GM18868 (cell line): ENCODE measurements around the gene CYP19A1.
"Not testable (repeated sequence)": the region's sequence is repeated elsewhere in the genome, so short reads cannot be mapped to it uniquely, and the experiment has no call there.

ENCODE experiments used
- ATAC-seq: cut with Tn5 transposase; IDR thresholded peaks from one replicate; pipeline ENCODE4 v1.9.1; 2021; ENCODE audit warnings: mild to moderate bottlenecking, moderate library complexity; ENCODE audit not compliant: unreplicated experiment

Gene CYP19A1

DNA sequence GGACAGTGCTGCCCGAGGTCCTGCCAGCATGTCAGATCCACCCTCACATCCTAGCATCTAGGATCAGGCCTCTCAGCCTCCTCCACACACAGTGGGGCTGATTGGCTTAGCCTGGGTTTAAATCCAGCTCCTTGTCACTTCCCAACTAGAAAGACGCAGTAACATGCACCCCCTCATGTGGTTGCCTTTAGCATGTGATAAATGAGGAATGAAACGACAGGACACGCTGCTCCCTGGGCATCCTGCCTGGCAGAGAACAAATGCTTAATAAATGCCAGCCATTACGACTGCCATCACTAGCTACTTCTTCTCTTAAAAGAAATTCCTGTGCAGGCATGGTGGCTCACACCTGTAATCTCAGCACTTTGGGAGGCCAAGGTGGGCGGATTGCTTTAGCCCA is 149.6 kb downstream of the CYP19A1 start:
- not testable (repeated sequence) for ATAC-seq

GRCh38 chr15:51186891-51187290 is 151.5 kb downstream of the CYP19A1 start:
- no peak for ATAC-seq

- no peak for ATAC-seq
Measured at GRCh38 chr15:51186181-51186705, 152.2 kb downstream of the CYP19A1 start.

DNA sequence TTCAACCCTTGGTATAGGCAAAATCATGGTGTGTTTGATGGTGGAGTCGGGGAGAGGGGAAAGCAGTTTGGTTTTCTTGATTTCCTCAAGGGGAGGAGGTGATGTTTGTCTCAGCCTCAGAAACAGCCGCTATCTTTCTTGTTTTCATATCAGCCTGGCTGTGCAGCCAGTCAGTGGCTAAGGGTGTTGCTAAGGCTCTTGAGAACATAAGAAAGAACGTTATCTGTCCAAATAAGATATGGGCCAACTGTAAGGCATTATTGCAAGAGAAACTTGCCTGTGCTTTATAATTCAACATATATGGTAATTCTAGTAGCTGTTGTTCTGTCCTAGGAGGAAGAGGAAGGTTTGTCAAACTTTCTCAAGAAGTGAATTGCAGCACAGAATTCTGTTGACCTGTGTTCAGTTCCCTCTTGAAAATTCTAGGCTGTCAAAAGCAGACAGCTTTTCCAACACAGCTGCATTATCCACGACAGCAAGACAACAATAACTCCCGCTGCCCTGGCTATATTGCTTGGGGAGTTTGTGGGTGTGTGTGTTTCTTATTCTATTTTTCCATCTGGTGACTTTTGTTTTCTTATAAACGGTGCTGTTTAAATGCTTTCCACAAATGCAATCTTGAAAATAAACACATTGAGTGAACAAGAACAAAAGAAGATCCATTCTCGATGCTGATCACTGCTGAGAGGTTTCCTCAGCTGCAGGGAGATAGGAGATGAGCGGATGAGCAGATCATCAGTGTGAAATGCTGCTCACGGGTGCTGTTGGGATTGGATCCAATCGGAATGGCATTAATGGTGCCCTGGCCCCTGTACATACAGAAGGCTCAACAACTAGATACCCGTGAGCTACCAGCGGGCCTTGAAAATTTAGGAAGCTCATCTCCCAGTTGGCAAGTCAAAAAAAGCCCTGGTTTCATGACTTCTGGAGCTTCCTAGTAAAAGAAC is 152.9 kb downstream of the CYP19A1 start:
- no peak for ATAC-seq

- no peak for ATAC-seq
Measured at GRCh38 chr15:51184627-51185026, 153.8 kb downstream of the CYP19A1 start.

DNA sequence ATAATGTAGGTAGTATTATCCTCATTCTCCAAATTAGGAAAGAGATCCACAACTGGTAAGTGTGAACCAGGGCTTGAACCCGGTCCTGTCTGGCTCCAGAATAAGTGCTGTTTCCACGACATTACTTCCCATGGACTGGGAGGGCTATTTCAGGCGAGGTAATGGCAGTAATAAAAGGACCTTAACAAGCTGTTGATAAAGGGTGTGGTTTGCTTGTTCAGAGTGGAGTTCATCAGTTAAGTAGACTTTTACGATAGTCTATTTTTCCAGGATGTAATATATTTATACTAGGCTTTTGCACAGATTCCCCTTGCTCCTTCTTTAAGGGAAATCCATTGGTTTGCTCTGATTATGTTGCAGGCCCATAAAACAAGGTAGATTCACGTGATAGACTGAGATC is 155.3 kb downstream of the CYP19A1 start:
- no peak for ATAC-seq

- ATAC-seq = no peak
Measured at GRCh38 chr15:51181905-51182304, 156.5 kb downstream of the CYP19A1 start.

DNA sequence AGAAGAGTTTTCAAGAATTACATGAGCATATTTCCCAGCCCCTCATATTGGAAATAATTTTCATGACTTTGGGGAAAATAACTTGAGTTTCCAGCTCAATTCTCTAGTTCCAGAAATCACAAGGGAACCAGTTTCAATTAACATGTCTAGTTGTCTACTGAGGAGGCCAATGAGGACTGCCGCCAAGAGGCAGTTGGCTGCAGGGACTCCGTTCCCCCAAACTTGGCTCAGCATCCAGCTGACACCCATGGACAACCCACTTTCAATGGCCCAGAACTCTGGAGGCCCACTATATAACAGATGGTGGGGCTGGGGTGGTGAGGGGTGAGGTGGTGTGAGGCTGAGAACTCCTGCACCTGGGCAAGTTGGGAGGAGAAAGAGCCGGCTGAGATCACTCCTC is 157.2 kb downstream of the CYP19A1 start:
- no peak for ATAC-seq

- ATAC-seq = no peak
Measured at GRCh38 chr15:51180534-51180933, 157.9 kb downstream of the CYP19A1 start.

GRCh38 chr15:51180011-51180410 is 158.4 kb downstream of the CYP19A1 start:
- no peak for ATAC-seq

DNA sequence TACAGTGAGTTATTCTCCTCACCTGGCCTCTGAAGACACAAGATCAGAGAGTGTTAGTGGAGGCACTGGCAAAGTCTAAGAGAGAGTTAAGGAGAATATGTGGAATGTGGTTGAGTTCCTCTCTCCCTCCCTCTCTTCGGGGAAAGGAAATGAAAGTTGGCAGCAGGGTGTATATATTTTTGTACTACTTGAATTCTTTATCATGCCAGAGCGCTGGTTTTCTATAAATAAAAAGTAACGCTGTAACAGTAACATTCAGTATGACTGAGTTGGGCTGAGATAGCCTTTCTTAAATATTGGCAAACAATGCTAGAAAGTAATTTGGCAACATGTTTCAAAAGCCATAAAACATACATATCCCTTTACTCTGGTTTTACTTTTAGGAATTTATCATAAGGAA is 166.2 kb downstream of the CYP19A1 start:
- no peak for ATAC-seq

- ATAC-seq = no peak
Measured at GRCh38 chr15:51171634-51171932, 166.8 kb downstream of the CYP19A1 start.

DNA sequence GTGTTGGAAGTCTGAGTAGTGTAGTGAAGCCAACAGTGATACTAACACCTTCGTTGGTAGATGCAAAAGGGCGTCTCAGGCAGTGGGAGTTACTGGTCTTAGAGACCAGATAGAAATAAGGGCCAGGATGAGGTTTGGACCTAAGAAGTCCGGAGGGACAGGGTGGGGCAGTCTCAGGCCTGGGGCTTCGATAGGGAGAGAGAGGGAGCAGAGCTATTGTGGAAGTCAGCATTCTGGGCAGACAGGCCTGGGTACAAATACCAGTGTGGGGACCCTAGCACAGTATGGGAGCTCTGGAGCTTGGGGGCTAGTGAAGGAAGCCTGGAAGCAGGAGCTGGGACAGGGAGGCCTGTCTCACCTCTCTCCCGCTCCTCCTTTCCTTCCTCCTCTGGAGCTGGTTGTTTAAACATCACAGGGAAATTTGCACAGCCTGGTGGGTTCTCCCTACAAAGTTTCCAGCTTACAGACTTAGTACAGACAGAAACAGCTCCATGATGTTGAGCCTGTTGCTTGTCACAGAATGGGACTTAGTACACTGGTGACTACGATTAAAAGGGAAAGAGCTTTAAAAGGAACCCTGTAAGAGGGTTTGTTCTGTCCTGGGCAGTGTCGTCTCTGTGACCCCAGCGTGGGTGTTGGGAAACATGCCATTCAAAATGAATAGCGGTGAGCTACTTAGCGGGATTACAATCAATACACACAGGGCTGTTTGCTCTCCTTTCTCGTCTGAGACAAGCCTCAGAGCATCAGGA is 167.3 kb downstream of the CYP19A1 start:
- ATAC-seq = no peak

DNA sequence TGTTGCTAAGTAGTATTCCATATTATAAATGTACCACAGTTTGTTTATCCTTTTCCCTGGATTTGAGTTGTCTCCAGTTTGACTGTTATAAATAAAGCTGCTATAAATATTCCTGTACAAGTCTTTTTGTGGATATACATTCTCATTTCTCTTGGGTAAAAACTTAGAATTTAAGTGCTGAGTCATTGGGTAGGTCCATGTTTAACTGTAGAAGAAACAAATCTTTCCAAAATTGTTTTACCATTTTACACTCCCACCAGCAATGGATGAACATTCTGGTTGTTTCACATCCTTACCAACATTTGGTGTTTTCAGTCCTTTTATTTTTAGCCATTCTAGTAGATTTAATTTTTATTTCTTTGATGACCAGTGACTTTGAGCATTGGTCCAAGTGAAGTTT is 169.7 kb downstream of the CYP19A1 start:
- no peak for ATAC-seq

GRCh38 chr15:51163843-51164242 is 174.6 kb downstream of the CYP19A1 start:
- ATAC-seq = no peak

GRCh38 chr15:51162865-51163762 is 175.3 kb downstream of the CYP19A1 start:
- peak; percentile 82 for ATAC-seq

- no peak for ATAC-seq
Measured at GRCh38 chr15:51161491-51162220, 176.7 kb downstream of the CYP19A1 start.

DNA sequence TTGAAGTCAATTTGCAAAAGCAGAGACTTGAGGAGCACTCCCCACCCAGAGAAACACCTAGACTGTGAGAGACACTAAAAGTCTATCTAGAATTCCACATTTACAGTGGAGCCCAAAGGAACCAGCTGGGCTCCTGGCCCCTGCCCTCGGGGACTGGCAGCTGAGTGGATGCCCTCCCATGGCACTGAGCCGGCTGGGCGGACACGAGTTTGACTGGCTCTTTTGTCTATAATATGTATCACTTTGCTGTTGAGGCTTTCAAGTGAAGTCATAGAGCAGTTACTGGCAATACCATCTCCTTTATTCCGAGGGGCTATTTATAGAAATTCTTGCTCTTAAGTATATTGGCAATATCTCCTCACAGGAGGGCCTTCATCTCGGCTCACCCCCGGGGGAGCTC is 177.9 kb downstream of the CYP19A1 start:
- no peak for ATAC-seq
